NCI-H2081 treated with DMSO at 0.1 percent for 48 hours (cell line): ENCODE results near the gene POR.

Experiments
- DNase-seq: peaks from one replicate; lab custom pipeline; 2025; lab: John Stamatoyannopoulos, UW

POR gene

GRCh38 chr7:75979759-75980429 is 64.9 kb downstream of the POR start:
- no peak for DNase-seq

- no peak for DNase-seq
Measured at GRCh38 chr7:75980430-75981202, 65.7 kb downstream of the POR start.

- no peak for DNase-seq
Measured at GRCh38 chr7:75981203-75981452, 66.2 kb downstream of the POR start.

GRCh38 chr7:75981453-75982305 is 66.7 kb downstream of the POR start:
- no peak for DNase-seq

- DNase-seq, result no peak
Measured at GRCh38 chr7:75982306-75983064, 67.5 kb downstream of the POR start.

GRCh38 chr7:75983471-75984129 is 68.6 kb downstream of the POR start:
- DNase-seq, result no peak

- no peak for DNase-seq
Measured at GRCh38 chr7:75984130-75985008, 69.4 kb downstream of the POR start.

- DNase-seq, result no peak
Measured at GRCh38 chr7:75985009-75985517, 70.1 kb downstream of the POR start.

GRCh38 chr7:75985518-75986146 is 70.7 kb downstream of the POR start:
- no peak for DNase-seq

- DNase-seq, result no peak
Measured at GRCh38 chr7:75986147-75986781, 71.3 kb downstream of the POR start.

GRCh38 chr7:75987026-75987804 is 72.3 kb downstream of the POR start:
- no peak for DNase-seq

GRCh38 chr7:75987805-75988567 is 73.0 kb downstream of the POR start:
- no peak for DNase-seq

GRCh38 chr7:75988568-75989499 is 73.9 kb downstream of the POR start:
- DNase-seq, result no peak

- no peak for DNase-seq
Measured at GRCh38 chr7:75989500-75990388, 74.8 kb downstream of the POR start.

- DNase-seq, result no peak
Measured at GRCh38 chr7:75991531-75992082, 76.7 kb downstream of the POR start.
